HG02938 (cell line): Measurements from ENCODE around the gene RUBCN.

Experiments
- ATAC-seq: cut with Tn5 transposase; IDR thresholded peaks from one replicate; pipeline ENCODE4 v1.9.1; 2021; ENCODE audit warnings: mild to moderate bottlenecking, moderate library complexity; ENCODE audit not compliant: unreplicated experiment

RUBCN gene

GRCh38 chr3:197736491-197737318 is at the start of gene RUBCN:
TSS of gene RUBCN (minus strand) at chr3:197736904. CDS start at chr3:197736719, 185 bp downstream.
- peak; percentile 73 for ATAC-seq

GRCh38 chr3:197784019-197784585 is 47.4 kb upstream of the RUBCN start:
- no peak for ATAC-seq

- ATAC-seq = no peak
These were observed 45.5 kb upstream of the RUBCN start for GRCh38 chr3:197782230-197782629.

- no peak for ATAC-seq
These were observed 38.6 kb upstream of the RUBCN start for GRCh38 chr3:197775317-197775716.

GRCh38 chr3:197761784-197762183 is 25.1 kb upstream of the RUBCN start:
- no peak for ATAC-seq

GRCh38 chr3:197758512-197758911 is 21.8 kb upstream of the RUBCN start:
- no peak for ATAC-seq

GRCh38 chr3:197756704-197757103 is 20.0 kb upstream of the RUBCN start:
- no peak for ATAC-seq

- no peak for ATAC-seq
These were observed 16.6 kb upstream of the RUBCN start for GRCh38 chr3:197753263-197753662.

- no peak for ATAC-seq
These were observed 15.4 kb upstream of the RUBCN start for GRCh38 chr3:197752107-197752506.

- no peak for ATAC-seq
These were observed 14.4 kb upstream of the RUBCN start for GRCh38 chr3:197750858-197751737.

GRCh38 chr3:197750396-197750831 is 13.7 kb upstream of the RUBCN start:
- ATAC-seq = peak; percentile 43

GRCh38 chr3:197749601-197750395 is 13.1 kb upstream of the RUBCN start, which contains the start of gene FYTTD1:
TSS of gene FYTTD1 (plus strand) at chr3:197749883. CDS start at chr3:197749972, 89 bp downstream.
- peak; percentile 64 for ATAC-seq

- ATAC-seq = peak; percentile 30
These were observed 12.6 kb upstream of the RUBCN start for GRCh38 chr3:197749315-197749600.

- no peak for ATAC-seq
These were observed 12.1 kb upstream of the RUBCN start for GRCh38 chr3:197748597-197749314.

GRCh38 chr3:197746801-197747237 is 10.1 kb upstream of the RUBCN start:
- no peak for ATAC-seq

- ATAC-seq = no peak
These were observed 9.5 kb upstream of the RUBCN start for GRCh38 chr3:197746209-197746608.

GRCh38 chr3:197742787-197743186 is 6.1 kb upstream of the RUBCN start:
- ATAC-seq = no peak

- ATAC-seq = no peak
These were observed 1.2 kb upstream of the RUBCN start for GRCh38 chr3:197737749-197738462.

GRCh38 chr3:197737319-197737649 is 580 bp upstream of the RUBCN start:
- no peak for ATAC-seq
